ENCODE measurements around the gene TTC27. TPM values are rescaled to one million over a fixed set of nuclear protein-coding genes. Genes with fewer than 3 reads are reported as not detected.

TTC27 gene
- total RNA-seq, 6 donors from 2014 or later, result 9.4 to 24.0 (median 12.3) TPM

DNA sequence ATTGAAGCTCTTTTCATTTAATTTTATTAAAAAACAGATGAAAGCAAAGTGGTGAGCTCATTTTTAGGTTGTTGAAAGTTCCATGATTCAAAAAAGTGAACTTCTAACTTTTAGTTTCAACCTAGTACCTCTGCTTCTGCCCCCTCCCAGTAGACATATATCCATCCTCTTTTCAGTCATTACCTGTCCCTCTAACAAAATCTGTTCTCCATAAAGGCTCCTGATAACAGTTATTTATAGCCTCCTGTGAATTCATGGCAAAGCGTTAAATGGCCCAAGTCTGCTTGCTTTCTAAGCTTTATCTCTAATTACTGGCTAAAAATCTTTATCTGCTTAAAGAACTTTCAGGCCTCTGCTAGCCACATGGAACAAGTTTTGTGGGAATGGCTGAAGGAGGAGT is 148.1 kb downstream of the TTC27 start:
- Histone ChIP-seq H3K36me3 (peaks cover 0 to 9% (median 0%) of the 10 kb centered on the region in 4 donors), H3K27me3 (no peaks in the 10 kb centered on the region), H3K27ac (no peak overlapping the region), H3K4me3 (no peak overlapping the region), H3K4me1 (no peaks in the 10 kb centered on the region), H3K9me3 (peaks cover 0 to 2% (median under 1%) of the 10 kb centered on the region in 4 donors)
- no peak for DNase-seq
- TF ChIP-seq POLR2A (IDR thresholded peaks at IDR 0.05) (no peak), EP300 (IDR thresholded peaks at IDR 0.05) (no peak), POLR2AphosphoS5 (IDR thresholded peaks at IDR 0.05) (no peak)
- TF ChIP-seq, protein P1, sequence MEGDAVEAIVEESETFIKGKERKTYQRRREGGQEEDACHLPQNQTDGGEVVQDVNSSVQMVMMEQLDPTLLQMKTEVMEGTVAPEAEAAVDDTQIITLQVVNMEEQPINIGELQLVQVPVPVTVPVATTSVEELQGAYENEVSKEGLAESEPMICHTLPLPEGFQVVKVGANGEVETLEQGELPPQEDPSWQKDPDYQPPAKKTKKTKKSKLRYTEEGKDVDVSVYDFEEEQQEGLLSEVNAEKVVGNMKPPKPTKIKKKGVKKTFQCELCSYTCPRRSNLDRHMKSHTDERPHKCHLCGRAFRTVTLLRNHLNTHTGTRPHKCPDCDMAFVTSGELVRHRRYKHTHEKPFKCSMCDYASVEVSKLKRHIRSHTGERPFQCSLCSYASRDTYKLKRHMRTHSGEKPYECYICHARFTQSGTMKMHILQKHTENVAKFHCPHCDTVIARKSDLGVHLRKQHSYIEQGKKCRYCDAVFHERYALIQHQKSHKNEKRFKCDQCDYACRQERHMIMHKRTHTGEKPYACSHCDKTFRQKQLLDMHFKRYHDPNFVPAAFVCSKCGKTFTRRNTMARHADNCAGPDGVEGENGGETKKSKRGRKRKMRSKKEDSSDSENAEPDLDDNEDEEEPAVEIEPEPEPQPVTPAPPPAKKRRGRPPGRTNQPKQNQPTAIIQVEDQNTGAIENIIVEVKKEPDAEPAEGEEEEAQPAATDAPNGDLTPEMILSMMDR (IDR thresholded peaks at IDR 0.05), result no peak
- 89 to 93% methylated on average over 1 of the region's 1 CpG for WGBS, 2 donors
- no peak for ATAC-seq (ENCODE audit: low FRiP score in 2 of 2)

DNA sequence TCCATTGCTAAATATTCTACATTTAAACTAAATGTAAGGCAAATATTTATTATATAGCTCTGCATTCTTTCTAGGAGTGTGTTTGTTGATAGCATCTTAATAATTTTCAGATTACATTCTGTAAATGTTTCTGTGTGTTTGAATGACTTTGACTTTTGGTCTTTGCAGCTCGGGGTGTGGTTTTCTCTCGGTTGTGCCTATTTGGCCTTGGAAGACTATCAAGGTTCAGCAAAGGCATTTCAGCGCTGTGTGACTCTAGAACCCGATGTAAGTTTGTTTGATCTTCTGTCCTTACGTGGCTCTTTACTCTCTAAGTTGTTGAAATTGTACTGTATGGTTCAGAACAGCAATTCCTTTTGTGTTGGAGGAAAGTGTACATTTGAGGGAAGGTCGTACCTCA is 149.9 kb downstream of the TTC27 start:
- H3K4me3 ChIP-seq, result no peak overlapping the region
- H3K27me3 ChIP-seq, result no peaks in the 10 kb centered on the region
- DNase-seq (no peak), ATAC-seq (ENCODE audit: low FRiP score in 2 of 2) (no peak)
- peaks cover 0 to 6% (median 1%) of the 10 kb centered on the region in 4 donors for H3K9me3 ChIP-seq
- H3K4me1 ChIP-seq, result no peaks in the 10 kb centered on the region
- 85 to 92% methylated on average over 6 of the region's 6 CpGs for WGBS, 2 donors
- TF ChIP-seq, protein P1 (IDR thresholded peaks at IDR 0.05), result no peak
- no peak for TF ChIP-seq EP300 (IDR thresholded peaks at IDR 0.05)
- H3K36me3 ChIP-seq, result peaks cover 0 to 14% (median 0%) of the 10 kb centered on the region in 4 donors
- no peak overlapping the region for H3K27ac ChIP-seq

DNA sequence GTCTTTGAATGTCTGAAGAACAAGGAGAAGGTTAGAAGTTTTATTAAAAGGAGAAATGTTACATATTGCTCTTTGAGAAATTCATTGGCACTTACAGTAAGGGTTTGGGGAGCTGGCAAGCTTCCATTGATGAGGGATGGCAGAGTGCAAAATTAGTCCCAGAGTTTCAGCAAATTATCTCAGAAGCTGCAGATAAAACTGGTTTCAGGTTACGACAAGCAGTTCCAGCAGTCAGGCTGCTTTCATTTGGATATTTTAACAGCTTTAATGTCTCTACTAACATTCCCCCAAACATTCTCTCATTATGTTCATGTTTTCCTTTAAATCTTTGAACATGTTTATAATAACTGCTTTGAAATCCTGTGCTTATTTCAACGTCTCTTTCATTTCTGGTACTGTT is 153.1 kb downstream of the TTC27 start:
- TF ChIP-seq POLR2A (IDR thresholded peaks at IDR 0.05) (no peak), POLR2AphosphoS5 (IDR thresholded peaks at IDR 0.05) (no peak), EP300 (IDR thresholded peaks at IDR 0.05) (no peak)
- TF ChIP-seq, protein P1 (IDR thresholded peaks at IDR 0.05), result no peak
- H3K9me3 ChIP-seq, result peaks cover 0 to 6% (median 1%) of the 10 kb centered on the region in 4 donors
- no peaks in the 10 kb centered on the region for H3K4me1 ChIP-seq
- WGBS, 2 donors, result 93 to 98% methylated on average over 2 of the region's 2 CpGs
- H3K27me3 ChIP-seq, result no peaks in the 10 kb centered on the region
- peaks cover 0 to 24% (median 3%) of the 10 kb centered on the region in 4 donors for H3K36me3 ChIP-seq
- H3K27ac ChIP-seq, result no peak overlapping the region
- no peak for DNase-seq
- ATAC-seq (ENCODE audit: low FRiP score in 2 of 2), result no peak
- no peak overlapping the region for H3K4me3 ChIP-seq

DNA sequence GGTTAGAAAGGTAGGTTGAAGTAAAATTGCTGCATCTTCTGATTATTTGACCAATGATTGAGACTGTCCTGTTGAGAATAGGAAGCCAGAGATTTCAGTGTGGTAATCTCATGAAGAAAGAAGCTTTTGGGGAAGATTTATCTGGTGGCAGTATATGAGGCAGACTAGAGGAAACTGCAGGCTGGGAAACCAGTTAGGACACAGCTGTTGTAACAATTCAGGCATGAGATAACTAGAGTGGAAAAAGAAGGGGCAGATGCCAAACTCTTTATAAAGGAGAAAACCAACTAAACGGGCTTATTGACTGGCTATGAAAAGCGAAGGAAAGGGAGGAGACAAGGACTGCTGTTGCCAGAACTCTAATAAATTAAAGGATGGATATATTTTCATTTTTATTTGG is 155.6 kb downstream of the TTC27 start:
- WGBS, 2 donors, result 80 to 82% methylated on average over 2 of the region's 2 CpGs
- TF ChIP-seq EP300 (IDR thresholded peaks at IDR 0.05) (no peak), POLR2A (IDR thresholded peaks at IDR 0.05) (no peak), POLR2AphosphoS5 (IDR thresholded peaks at IDR 0.05) (no peak)
- TF ChIP-seq, protein P1 (IDR thresholded peaks at IDR 0.05), result no peak
- Histone ChIP-seq H3K9me3 (peaks cover 0 to 6% (median 1%) of the 10 kb centered on the region in 4 donors), H3K27me3 (no peaks in the 10 kb centered on the region), H3K4me1 (no peaks in the 10 kb centered on the region), H3K36me3 (peaks cover 0 to 27% (median 3%) of the 10 kb centered on the region in 4 donors), H3K27ac (no peak overlapping the region), H3K4me3 (no peak overlapping the region)
- DNase-seq, result no peak
- ATAC-seq (ENCODE audit: low FRiP score in 2 of 2), result peak in 1 of 2 donors; percentile 71

DNA sequence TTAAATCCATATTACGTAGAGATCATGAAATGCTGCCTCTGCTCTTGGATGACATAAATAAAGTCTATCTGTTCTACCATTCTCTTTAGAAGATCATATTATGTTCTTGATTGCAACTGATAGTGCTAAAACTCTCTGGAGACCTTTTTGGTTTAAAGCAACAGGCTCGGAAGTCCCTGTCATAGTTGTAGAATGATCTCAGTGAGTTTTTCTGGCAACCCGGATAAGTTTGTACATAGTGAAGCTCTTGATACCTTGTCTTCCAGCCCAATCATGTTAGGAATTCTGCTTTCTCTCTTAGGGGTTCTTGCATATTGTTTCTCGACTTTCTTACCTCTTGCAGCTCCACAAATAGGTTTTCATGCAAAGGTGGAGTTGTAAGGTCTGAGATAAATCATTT is 156.1 kb downstream of the TTC27 start:
- TF ChIP-seq, protein P1 (IDR thresholded peaks at IDR 0.05), result no peak
- TF ChIP-seq POLR2A (IDR thresholded peaks at IDR 0.05) (no peak), EP300 (IDR thresholded peaks at IDR 0.05) (no peak), POLR2AphosphoS5 (IDR thresholded peaks at IDR 0.05) (no peak)
- WGBS, 2 donors, result 90 to 92% methylated on average over 4 of the region's 4 CpGs
- DNase-seq, result no peak
- Histone ChIP-seq H3K9me3 (peaks cover 0 to 6% (median 1%) of the 10 kb centered on the region in 4 donors), H3K4me1 (no peaks in the 10 kb centered on the region), H3K4me3 (no peak overlapping the region), H3K27ac (no peak overlapping the region), H3K27me3 (no peaks in the 10 kb centered on the region), H3K36me3 (peaks cover 0 to 22% (median 3%) of the 10 kb centered on the region in 4 donors)
- ATAC-seq (ENCODE audit: low FRiP score in 2 of 2), result peak in 1 of 2 donors; percentile 64
